Osteocyte (in vitro differentiated cells): Measurements from ENCODE around the gene NCAN. TPM values are rescaled to one million over a fixed set of nuclear protein-coding genes. Genes with fewer than 3 reads are reported as not detected.

ENCODE experiments used
- DNase-seq: peaks from one replicate; pipeline ENCODE4 v3.0.0; 2021; ENCODE audit warnings: mixed read lengths; ENCODE audit not compliant: unreplicated experiment; ENCODE audit errors: extremely low spot score
- H3K27ac Mint-ChIP-seq: one replicate; pipeline ENCODE4 v1.8.0; 2021; ENCODE audit warnings: mild to moderate bottlenecking, mixed read lengths; ENCODE audit not compliant: unreplicated experiment
- H3K27me3 Mint-ChIP-seq: one replicate; pipeline ENCODE4 v1.8.0; 2021; ENCODE audit warnings: mixed read lengths; ENCODE audit not compliant: unreplicated experiment
- H3K36me3 Mint-ChIP-seq: one replicate; pipeline ENCODE4 v1.8.0; 2021; ENCODE audit warnings: mixed read lengths; ENCODE audit not compliant: unreplicated experiment
- H3K4me1 Mint-ChIP-seq: one replicate; pipeline ENCODE4 v1.8.0; 2021; ENCODE audit warnings: mixed read lengths; ENCODE audit not compliant: unreplicated experiment
- H3K4me3 Mint-ChIP-seq: one replicate; pipeline ENCODE4 v1.8.0; 2021; ENCODE audit warnings: mild to moderate bottlenecking, moderate library complexity, mixed read lengths; ENCODE audit not compliant: unreplicated experiment
- H3K9me3 Mint-ChIP-seq: one replicate; pipeline ENCODE4 v1.8.0; 2021; ENCODE audit warnings: mixed read lengths; ENCODE audit not compliant: unreplicated experiment
- total RNA-seq: library from RNA; stranded (reverse); gene quantifications from 2 replicates; pipeline ENCODE4 v1.2.1, GENCODE V29; 2021
- TF ChIP-seq, protein P1 (sequence below): fragments of 200-600 bp; sonication (generic); IDR thresholded peaks from 2 replicates; pipeline ENCODE4 v1.5.0; 2021; ENCODE audit warnings: antibody characterized with exemption, mild to moderate bottlenecking, moderate library complexity

Gene NCAN
- total RNA-seq, 1 donor from 2014 or later, result not detected

GRCh38 chr19:19280561-19280960 is 68.8 kb downstream of the NCAN start:
- no peak for DNase-seq
- H3K27me3 Mint-ChIP-seq, result no peaks in the 10 kb centered on the region
- peaks cover 15% of the 10 kb centered on the region for H3K36me3 Mint-ChIP-seq
- H3K27ac Mint-ChIP-seq, result no peak overlapping the region
- TF ChIP-seq, protein P1, sequence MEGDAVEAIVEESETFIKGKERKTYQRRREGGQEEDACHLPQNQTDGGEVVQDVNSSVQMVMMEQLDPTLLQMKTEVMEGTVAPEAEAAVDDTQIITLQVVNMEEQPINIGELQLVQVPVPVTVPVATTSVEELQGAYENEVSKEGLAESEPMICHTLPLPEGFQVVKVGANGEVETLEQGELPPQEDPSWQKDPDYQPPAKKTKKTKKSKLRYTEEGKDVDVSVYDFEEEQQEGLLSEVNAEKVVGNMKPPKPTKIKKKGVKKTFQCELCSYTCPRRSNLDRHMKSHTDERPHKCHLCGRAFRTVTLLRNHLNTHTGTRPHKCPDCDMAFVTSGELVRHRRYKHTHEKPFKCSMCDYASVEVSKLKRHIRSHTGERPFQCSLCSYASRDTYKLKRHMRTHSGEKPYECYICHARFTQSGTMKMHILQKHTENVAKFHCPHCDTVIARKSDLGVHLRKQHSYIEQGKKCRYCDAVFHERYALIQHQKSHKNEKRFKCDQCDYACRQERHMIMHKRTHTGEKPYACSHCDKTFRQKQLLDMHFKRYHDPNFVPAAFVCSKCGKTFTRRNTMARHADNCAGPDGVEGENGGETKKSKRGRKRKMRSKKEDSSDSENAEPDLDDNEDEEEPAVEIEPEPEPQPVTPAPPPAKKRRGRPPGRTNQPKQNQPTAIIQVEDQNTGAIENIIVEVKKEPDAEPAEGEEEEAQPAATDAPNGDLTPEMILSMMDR, result no peak
- H3K4me1 Mint-ChIP-seq, result no peaks in the 10 kb centered on the region
- no peaks in the 10 kb centered on the region for H3K9me3 Mint-ChIP-seq
- H3K4me3 Mint-ChIP-seq, result no peak overlapping the region

DNA sequence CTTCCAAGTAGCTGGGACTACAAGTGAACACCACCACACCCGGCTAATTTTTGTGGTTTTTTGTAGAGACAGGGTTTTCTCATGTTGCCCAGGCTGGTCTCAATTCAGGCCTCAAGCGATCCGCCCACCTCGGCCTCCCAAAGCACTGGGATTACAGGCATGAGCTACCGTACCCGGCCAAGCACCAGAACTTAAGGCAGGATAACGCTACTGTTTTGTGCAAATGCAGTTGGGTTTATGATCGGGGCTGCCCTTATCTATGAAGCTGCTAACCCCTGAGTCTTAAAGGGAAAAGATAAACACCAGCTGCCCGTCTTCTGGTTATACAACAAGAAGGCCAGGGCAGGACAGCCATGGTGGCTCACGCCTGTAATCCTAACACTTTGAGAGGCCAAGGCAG is 73.9 kb downstream of the NCAN start:
- peaks cover 21% of the 10 kb centered on the region for H3K36me3 Mint-ChIP-seq
- no peaks in the 10 kb centered on the region for H3K4me1 Mint-ChIP-seq
- no peaks in the 10 kb centered on the region for H3K27me3 Mint-ChIP-seq

GRCh38 chr19:19292607-19293006 is 80.8 kb downstream of the NCAN start:
- no peak for DNase-seq
- H3K27me3 Mint-ChIP-seq, result no peaks in the 10 kb centered on the region
- no peaks in the 10 kb centered on the region for H3K9me3 Mint-ChIP-seq
- no peaks in the 10 kb centered on the region for H3K4me1 Mint-ChIP-seq
- no peak overlapping the region for H3K27ac Mint-ChIP-seq
- no peak overlapping the region for H3K4me3 Mint-ChIP-seq
- TF ChIP-seq, protein P1, result no peak
- peaks cover 35% of the 10 kb centered on the region for H3K36me3 Mint-ChIP-seq

More for the DNA sequence above, 73.9 kb downstream of the NCAN start:
- Mint-ChIP-seq H3K4me3 (no peak overlapping the region), H3K27ac (no peak overlapping the region), H3K9me3 (no peaks in the 10 kb centered on the region)
- TF ChIP-seq, protein P1, result no peak
- no peak for DNase-seq

GRCh38 chr19:19294914-19295313 is 83.2 kb downstream of the NCAN start:
- Mint-ChIP-seq H3K4me3 (no peak overlapping the region), H3K36me3 (peaks cover 30% of the 10 kb centered on the region), H3K4me1 (no peaks in the 10 kb centered on the region), H3K9me3 (no peaks in the 10 kb centered on the region), H3K27me3 (no peaks in the 10 kb centered on the region), H3K27ac (no peak overlapping the region)
- TF ChIP-seq, protein P1, result no peak
- no peak for DNase-seq

DNA sequence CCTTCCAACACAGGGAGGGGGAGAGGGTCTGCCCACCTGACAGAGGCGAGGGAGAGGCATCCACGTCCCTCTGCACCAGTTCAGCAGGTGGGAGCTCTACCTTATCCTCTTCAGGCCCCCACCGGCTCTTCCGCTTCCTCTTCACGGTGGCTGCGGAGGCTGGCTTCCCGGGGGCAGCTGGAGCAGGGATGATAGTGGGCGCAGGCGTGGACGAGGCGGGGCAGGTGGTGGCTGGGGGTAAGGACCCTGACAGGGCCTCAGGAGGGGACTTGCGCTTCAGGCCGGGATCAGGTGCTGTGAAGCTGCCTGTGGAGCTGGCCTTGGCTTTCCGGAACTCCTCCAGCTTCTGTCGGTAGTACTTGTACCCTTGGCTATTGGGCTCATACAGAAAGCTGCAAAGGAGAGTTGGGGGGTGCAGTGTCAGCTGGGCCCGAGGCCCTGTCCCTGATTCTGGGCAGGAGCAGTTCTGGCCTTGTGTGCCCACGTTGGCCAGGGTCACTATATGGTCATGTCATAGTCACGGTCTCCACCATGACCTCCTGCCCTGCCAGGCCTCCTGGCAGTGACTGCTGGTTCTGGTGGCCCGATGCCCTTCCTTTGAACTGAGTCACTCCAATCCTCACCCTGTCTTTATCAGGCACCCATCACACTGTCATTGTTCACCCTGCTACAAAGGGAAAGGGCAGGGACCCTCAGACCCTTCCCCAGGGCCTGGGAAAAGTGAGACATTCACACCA is 85.4 kb downstream of the NCAN start:
- TF ChIP-seq, protein P1, result no peak
- Mint-ChIP-seq H3K9me3 (no peaks in the 10 kb centered on the region), H3K27ac (no peak overlapping the region), H3K36me3 (peaks cover 22% of the 10 kb centered on the region), H3K27me3 (no peaks in the 10 kb centered on the region), H3K4me1 (no peaks in the 10 kb centered on the region), H3K4me3 (no peak overlapping the region)
- no peak for DNase-seq
